Brain microvascular endothelial cell (primary cell): ENCODE data around the gene TACC2.

Experiments
- DNase-seq: peaks from one replicate; pipeline ENCODE4 v3.0.0-alpha.2; 2020
- H3K27ac ChIP-seq: fragments of 250-450 bp; sonication (Bioruptor Pico); 2 replicates; pipeline ENCODE4 v1.5.1; 2020; ENCODE audit warnings: mild to moderate bottlenecking, moderate library complexity
- H3K27me3 ChIP-seq: fragments of 250-450 bp; sonication (Bioruptor Pico); replicated peaks from 2 replicates; pipeline ENCODE4 v1.5.1; 2020; ENCODE audit warnings: mild to moderate bottlenecking
- H3K36me3 ChIP-seq: fragments of 250-450 bp; sonication (Bioruptor Pico); replicated peaks from 2 replicates; pipeline ENCODE4 v1.5.1; 2020; ENCODE audit warnings: mild to moderate bottlenecking
- H3K4me3 ChIP-seq: 2 replicates; pipeline ENCODE4 v1.5.1; 2011; ENCODE audit warnings: low read depth, mild to moderate bottlenecking, control low read depth, low read length, moderate library complexity
- in situ Hi-C: cut with HindIII; loops from 2 replicates; pipeline ENCODE4 v1.10.0; 2017; ENCODE audit warnings: low sequenced_read_pairs, low pct_ligation_motif_present
- TF ChIP-seq, protein P1 (sequence below): IDR thresholded peaks from 2 replicates; pipeline ENCODE4 v1.5.1; 2011; ENCODE audit warnings: low read depth, mild to moderate bottlenecking, moderate library complexity, low read length, control low read depth, inconsistent platforms; ENCODE audit errors: missing control alignments

Gene TACC2

DNA sequence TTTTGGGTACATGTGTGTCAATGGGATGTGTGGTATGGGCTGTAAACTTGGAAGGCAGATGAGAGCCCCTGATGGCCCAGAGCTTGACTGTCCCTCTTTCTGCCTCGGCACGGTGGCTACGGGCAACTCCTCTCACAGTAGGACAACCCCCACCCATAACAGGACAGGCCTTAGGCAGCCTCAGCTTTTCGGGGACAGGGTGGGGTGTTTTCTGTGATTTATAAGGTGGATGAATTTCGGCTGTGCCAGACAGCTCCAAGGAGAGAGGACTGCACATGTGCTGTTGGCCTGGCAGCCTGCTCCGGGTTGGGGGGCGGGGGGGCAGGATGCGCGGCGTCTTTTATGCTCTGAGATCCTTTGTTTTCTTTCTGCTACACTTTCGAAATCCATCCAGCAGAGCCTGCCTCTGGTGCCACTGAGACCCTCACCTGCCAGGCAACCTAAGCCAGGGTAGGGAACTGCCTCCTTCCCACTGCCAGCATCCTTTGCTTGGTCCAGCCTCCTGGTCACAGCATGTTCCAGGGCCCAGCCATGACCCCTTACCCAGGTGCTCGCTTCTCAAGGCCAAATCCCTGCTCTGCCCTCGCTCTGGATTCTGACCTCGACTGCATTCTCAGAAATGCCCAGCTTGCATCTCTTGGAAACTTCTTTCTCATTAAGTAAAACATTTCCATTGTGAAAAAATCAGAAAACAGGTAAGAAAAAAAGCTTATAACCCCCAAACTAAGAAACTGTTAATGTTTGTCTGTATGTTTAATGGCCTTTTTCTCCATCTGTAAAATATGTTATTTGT is 266.7 kb downstream of the TACC2 start:
- in situ Hi-C loops: no loop called here
- Histone ChIP-seq H3K27ac (no peak overlapping the region), H3K27me3 (no peaks in the 10 kb centered on the region), H3K4me3 (no peak overlapping the region), H3K36me3 (no peaks in the 10 kb centered on the region)
- TF ChIP-seq, protein P1, sequence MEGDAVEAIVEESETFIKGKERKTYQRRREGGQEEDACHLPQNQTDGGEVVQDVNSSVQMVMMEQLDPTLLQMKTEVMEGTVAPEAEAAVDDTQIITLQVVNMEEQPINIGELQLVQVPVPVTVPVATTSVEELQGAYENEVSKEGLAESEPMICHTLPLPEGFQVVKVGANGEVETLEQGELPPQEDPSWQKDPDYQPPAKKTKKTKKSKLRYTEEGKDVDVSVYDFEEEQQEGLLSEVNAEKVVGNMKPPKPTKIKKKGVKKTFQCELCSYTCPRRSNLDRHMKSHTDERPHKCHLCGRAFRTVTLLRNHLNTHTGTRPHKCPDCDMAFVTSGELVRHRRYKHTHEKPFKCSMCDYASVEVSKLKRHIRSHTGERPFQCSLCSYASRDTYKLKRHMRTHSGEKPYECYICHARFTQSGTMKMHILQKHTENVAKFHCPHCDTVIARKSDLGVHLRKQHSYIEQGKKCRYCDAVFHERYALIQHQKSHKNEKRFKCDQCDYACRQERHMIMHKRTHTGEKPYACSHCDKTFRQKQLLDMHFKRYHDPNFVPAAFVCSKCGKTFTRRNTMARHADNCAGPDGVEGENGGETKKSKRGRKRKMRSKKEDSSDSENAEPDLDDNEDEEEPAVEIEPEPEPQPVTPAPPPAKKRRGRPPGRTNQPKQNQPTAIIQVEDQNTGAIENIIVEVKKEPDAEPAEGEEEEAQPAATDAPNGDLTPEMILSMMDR: no peak
- no peak for DNase-seq

DNA sequence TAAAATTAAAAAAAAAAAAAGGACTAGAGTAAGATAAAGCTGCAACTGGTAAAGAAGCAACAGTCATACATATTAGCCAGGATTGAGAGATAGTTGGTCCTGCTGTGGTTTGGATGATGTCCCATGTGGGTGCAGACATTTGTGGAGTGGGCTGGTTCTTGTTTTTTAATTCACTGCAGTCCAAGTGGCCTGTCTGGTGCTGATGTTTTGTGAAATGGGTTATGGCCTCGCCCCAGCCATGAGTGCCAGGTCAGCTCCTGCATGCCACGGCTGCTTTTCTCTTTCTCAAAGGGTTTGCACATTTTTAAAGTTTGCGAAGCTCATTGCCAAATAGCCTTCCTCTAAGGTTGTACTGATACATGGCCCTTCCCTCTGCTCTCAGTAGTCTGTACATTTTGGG is 268.1 kb downstream of the TACC2 start:
- in situ Hi-C loops: no loop called here
- no peaks in the 10 kb centered on the region for H3K36me3 ChIP-seq
- no peak for DNase-seq
- no peaks in the 10 kb centered on the region for H3K27me3 ChIP-seq
- no peak overlapping the region for H3K27ac ChIP-seq
- TF ChIP-seq, protein P1: no peak
- H3K4me3 ChIP-seq: no peak overlapping the region

DNA sequence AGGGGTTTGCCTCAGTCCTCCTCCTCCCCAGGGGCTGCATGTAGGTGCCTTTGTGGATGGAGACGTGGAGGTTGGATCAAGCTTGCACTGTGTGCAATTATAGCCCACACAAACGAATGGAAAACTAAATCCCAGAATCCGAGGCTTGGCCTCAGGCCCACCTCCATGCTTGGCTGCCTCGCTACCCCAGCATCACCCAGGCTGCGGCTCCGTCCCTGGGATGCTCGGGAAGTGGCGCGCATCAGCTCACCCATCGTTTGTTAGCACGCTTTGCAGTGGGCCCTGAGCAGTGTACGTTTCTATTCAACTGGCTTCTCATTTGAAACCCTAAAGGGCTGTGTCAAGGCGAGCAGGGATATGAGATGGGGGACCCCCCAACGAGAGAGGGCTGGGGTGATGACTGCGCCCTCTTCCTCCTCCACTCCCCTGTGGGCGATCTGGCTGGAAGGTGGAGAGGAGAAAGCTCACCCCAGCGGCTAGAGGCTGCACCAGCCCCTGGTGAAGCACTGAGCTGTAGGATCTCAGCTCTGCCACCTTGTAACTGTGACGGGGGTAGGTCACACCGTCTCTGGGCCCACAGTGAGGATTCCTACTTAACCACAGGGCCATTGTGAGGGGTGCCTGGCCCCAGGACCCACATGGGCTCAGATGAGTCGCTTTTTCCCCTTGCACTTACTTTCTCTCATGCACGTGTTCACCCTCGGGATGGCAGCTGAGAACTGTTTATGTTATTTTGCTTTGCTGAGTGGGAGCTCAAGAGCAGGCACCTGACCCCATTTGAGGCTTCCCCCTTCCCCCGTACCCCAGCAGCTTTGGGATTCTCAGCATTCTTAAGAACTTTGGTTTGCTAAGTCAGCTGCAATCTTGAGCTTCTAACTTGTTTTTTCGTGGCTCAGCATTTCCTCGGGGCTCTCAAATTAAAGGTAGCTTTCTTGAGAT is 269.4 kb downstream of the TACC2 start:
- DNase-seq: no peak
- Histone ChIP-seq H3K36me3 (no peaks in the 10 kb centered on the region), H3K27me3 (no peaks in the 10 kb centered on the region), H3K4me3 (no peak overlapping the region), H3K27ac (no peak overlapping the region)
- in situ Hi-C loops: no loop called here
- TF ChIP-seq, protein P1: no peak

DNA sequence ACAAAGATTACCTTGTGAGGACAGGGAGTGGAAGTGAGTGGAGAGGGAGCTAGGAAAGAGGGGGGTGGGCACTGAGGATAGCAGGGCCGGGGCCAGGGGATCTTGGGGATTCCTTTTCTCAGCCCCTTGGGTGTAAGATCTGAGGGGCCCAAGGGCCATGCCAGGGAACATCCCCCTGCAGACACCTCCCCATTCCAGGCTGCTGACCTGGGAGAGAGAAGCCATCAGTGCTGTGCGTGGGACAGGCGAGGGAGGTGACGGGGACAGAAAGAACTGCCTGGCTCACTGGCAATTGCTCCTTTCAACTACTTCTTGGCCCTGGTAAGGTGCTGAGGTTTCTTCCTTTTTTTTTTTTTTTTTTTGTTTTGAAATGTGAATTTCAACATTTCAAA is 270.1 kb downstream of the TACC2 start:
- H3K36me3 ChIP-seq: no peaks in the 10 kb centered on the region
- no peaks in the 10 kb centered on the region for H3K27me3 ChIP-seq
- no peak for DNase-seq
- TF ChIP-seq, protein P1: no peak
- H3K4me3 ChIP-seq: no peak overlapping the region
- no peak overlapping the region for H3K27ac ChIP-seq
- in situ Hi-C loops: no loop called here

DNA sequence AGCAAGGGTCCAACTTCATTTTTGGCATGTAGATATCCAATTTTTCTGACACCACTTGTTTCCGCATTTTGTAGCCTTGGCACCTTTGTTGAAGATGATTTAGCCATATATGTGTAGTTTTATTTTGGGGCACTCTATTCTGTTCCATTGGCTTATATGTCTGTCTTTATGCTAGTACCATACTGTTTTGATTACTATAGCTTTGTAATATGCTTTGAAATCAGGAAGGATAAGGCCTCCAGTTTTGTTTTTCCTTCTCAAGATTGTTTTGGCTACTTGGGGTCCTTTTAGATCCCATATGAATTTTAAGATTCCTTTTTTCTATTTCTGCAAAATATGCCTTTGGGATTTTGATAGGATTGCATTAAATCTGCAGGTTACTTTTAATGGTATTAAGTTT is 272.6 kb downstream of the TACC2 start:
- no peak overlapping the region for H3K4me3 ChIP-seq
- H3K36me3 ChIP-seq: no peaks in the 10 kb centered on the region
- in situ Hi-C loops: no loop called here
- H3K27me3 ChIP-seq: no peaks in the 10 kb centered on the region
- H3K27ac ChIP-seq: no peak overlapping the region
- no peak for DNase-seq
- TF ChIP-seq, protein P1: no peak
